ENCODE data around the gene MTCL1. TPM values are rescaled to one million over a fixed set of nuclear protein-coding genes. Genes with fewer than 3 reads are reported as not detected.

MTCL1 gene
- total RNA-seq, 1 experiment from 2014 or later, result 22.7 TPM

DNA sequence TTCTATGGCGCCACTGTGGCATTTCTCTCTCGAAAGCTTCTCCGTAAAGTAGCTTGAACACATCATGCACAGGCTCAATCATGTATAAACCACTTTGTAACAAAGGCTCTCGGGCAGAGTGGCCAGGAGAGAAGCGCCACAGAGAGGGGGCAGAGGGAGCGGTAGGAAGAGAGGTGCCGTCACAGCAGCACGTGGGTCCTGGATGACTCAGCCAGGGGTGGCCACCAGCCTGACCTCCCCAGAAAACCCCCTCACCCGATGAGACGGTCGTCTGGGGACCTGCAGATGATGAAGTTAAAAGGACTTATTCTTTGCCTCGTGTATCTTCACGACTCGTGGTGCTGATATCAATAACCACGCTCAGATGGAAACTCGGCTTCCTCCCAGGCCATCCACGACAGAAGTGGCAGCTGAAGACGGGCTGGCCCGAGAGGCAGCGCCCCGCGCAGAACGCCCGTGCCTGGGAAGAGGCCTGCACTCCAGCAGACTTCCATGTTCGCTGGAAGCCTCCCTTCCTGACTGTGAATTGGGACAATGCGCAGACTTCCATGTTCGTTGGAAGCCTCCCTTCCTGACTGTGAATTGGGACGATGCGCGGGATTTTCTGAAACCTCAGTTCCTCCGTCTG is 46.4 kb upstream of the MTCL1 start:
- no peak for ATAC-seq
- CTCF ChIA-PET, result interaction anchor here (1.7 kb wide), 1 partner anchor 324 kb away, joined by 3 read pairs; no protein-coding TSS in a partner anchor
- TF ChIP-seq POLR2AphosphoS5 (IDR thresholded peaks at IDR 0.05; ENCODE audit: low read depth, low read length) (no peak), CEBPB (IDR thresholded peaks at IDR 0.05; ENCODE audit: low read depth) (no peak), SP1 (IDR thresholded peaks at IDR 0.05; ENCODE audit: low read depth) (no peak)

DNA sequence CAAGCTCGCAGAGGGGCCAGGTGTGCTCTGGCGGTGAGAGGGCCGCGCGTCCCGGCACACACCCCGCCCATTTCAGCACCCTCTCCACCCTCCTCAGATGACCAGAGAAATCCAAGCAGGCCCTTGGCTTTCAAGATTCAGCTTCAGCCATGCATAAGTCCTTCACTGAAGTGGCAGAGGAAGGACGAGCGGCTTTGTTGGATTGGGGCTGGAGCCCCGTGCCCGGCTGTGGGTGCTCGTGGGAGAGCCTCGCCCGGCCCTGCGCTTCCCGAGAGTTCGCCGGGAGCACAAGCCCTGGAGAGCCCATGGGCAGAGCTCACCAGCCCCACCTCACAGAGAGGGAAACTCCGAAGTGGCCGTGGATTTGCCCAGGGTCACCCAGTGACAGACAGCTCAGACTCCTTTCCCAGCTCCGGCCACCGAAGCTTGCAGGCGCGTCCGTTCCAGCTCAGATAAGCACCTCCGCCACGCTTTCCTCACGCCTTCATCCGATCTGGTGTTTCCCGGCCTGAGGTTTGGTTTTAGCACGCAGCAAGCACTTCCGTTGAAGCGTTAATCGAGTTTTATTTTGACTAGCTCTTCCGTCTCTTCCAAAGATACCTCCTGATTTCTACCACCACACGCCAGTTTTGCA is 45.6 kb upstream of the MTCL1 start:
- Histone ChIP-seq H3K9me3 (ENCODE audit: control insufficient read depth in 1 of 2, insufficient read depth in 1 of 2, low read depth in 1 of 2, low read length in 2 of 2) (no peaks in the 10 kb centered on the region), H3K4me2 (ENCODE audit: low read length) (no peak overlapping the region), H4K20me1 (ENCODE audit: insufficient read depth) (no peaks in the 10 kb centered on the region), H3K27me3 (ENCODE audit: insufficient read depth, low read length) (no peaks in the 10 kb centered on the region), H3K79me2 (ENCODE audit: insufficient read depth, low read length) (no peaks in the 10 kb centered on the region), H2AFZ (ENCODE audit: low read depth, low read length, poor library complexity, severe bottlenecking) (no peak overlapping the region), H3K36me3 (ENCODE audit: control insufficient read depth in 1 of 2, insufficient read depth in 2 of 2, low read length in 2 of 2) (no peaks in the 10 kb centered on the region), H3K9me2 (ENCODE audit: insufficient read depth) (no peaks in the 10 kb centered on the region), H3K4me3 (replicated peaks in 1 of 2; ENCODE audit: low read depth in 1 of 2, low read length in 2 of 2) (no peak overlapping the region), H3K4me1 (ENCODE audit: control insufficient read depth in 1 of 2, insufficient read depth in 2 of 2, low read length in 2 of 2) (peaks cover 0 to 12% of the 10 kb centered on the region in 2 experiments; a peak in 2 of 4 replicates), H3K27ac (ENCODE audit: low read depth, low read length) (no peak overlapping the region), H3K9ac (ENCODE audit: low read length) (no peak overlapping the region)
- intact Hi-C loops (cut with micrococcal nuclease), result loop anchor here (10.0 kb wide), 1 partner anchor 395 kb away; no protein-coding TSS in a partner anchor
- ChIA-PET CTCF (interaction anchor here (0.9 kb wide), 1 partner anchor 328 kb away, joined by 3 read pairs; no protein-coding TSS in a partner anchor), POLR2A (no interaction called here), RAD21 (ENCODE audit: low non-redundant PET in 1 of 2, low total read pairs in 2 of 2, uncharacterized antibody in 2 of 2, unreplicated experiment in 2 of 2) (no interaction called here)
- ATAC-seq, result no peak
- no TSS peak for BruUV-seq (replicated peaks)
- TF ChIP-seq RAD21 (IDR thresholded peaks at IDR 0.05; ENCODE audit: low read depth) (no peak), JUND (IDR thresholded peaks at IDR 0.05) (no peak), TCF7L2 (IDR thresholded peaks at IDR 0.05; ENCODE audit: borderline replicate concordance, extremely low read depth, insufficient read depth, insufficient read length) (no peak), ZFX (IDR thresholded peaks at IDR 0.05) (no peak), SRF (IDR thresholded peaks at IDR 0.05; ENCODE audit: low read depth) (no peak), CEBPB (IDR thresholded peaks at IDR 0.05; ENCODE audit: low read depth) (no peak), SP1 (IDR thresholded peaks at IDR 0.05; ENCODE audit: low read depth) (no peak)
- TF ChIP-seq, protein P1, sequence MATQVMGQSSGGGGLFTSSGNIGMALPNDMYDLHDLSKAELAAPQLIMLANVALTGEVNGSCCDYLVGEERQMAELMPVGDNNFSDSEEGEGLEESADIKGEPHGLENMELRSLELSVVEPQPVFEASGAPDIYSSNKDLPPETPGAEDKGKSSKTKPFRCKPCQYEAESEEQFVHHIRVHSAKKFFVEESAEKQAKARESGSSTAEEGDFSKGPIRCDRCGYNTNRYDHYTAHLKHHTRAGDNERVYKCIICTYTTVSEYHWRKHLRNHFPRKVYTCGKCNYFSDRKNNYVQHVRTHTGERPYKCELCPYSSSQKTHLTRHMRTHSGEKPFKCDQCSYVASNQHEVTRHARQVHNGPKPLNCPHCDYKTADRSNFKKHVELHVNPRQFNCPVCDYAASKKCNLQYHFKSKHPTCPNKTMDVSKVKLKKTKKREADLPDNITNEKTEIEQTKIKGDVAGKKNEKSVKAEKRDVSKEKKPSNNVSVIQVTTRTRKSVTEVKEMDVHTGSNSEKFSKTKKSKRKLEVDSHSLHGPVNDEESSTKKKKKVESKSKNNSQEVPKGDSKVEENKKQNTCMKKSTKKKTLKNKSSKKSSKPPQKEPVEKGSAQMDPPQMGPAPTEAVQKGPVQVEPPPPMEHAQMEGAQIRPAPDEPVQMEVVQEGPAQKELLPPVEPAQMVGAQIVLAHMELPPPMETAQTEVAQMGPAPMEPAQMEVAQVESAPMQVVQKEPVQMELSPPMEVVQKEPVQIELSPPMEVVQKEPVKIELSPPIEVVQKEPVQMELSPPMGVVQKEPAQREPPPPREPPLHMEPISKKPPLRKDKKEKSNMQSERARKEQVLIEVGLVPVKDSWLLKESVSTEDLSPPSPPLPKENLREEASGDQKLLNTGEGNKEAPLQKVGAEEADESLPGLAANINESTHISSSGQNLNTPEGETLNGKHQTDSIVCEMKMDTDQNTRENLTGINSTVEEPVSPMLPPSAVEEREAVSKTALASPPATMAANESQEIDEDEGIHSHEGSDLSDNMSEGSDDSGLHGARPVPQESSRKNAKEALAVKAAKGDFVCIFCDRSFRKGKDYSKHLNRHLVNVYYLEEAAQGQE (IDR thresholded peaks at IDR 0.05; ENCODE audit: low read depth), result no peak
- DNase-seq (ENCODE audit: low read depth, low spot score), result no peak

More for the DNA sequence above, 46.4 kb upstream of the MTCL1 start:
- Histone ChIP-seq H3K9me2 (ENCODE audit: insufficient read depth) (no peaks in the 10 kb centered on the region), H3K4me3 (replicated peaks in 1 of 2; ENCODE audit: low read depth in 1 of 2, low read length in 2 of 2) (no peak overlapping the region), H3K9me3 (ENCODE audit: control insufficient read depth in 1 of 2, insufficient read depth in 1 of 2, low read depth in 1 of 2, low read length in 2 of 2) (no peaks in the 10 kb centered on the region), H3K27ac (ENCODE audit: low read depth, low read length) (no peak overlapping the region), H3K27me3 (ENCODE audit: insufficient read depth, low read length) (peaks cover 3% of the 10 kb centered on the region; the same call in 1 of the 2 replicates), H3K9ac (ENCODE audit: low read length) (no peak overlapping the region), H4K20me1 (ENCODE audit: insufficient read depth) (no peaks in the 10 kb centered on the region), H3K36me3 (ENCODE audit: control insufficient read depth in 1 of 2, insufficient read depth in 2 of 2, low read length in 2 of 2) (no peaks in the 10 kb centered on the region), H2AFZ (ENCODE audit: low read depth, low read length, poor library complexity, severe bottlenecking) (no peak overlapping the region), H3K4me2 (ENCODE audit: low read length) (no peak overlapping the region), H3K79me2 (ENCODE audit: insufficient read depth, low read length) (no peaks in the 10 kb centered on the region), H3K4me1 (ENCODE audit: control insufficient read depth in 1 of 2, insufficient read depth in 2 of 2, low read length in 2 of 2) (peaks cover 0 to 12% of the 10 kb centered on the region in 2 experiments; a peak in 2 of 4 replicates)
- no TSS peak for BruUV-seq (replicated peaks)
- no peak for DNase-seq (ENCODE audit: low read depth, low spot score)
- intact Hi-C loops (cut with micrococcal nuclease), result loop anchor here (10.0 kb wide), 1 partner anchor 396 kb away; no protein-coding TSS in a partner anchor
- POLR2A ChIA-PET, result no interaction called here
- RAD21 ChIA-PET (ENCODE audit: low non-redundant PET in 1 of 2, low total read pairs in 2 of 2, uncharacterized antibody in 2 of 2, unreplicated experiment in 2 of 2), result no interaction called here

All from HCT116 (cell line).